Memory B cell (primary cell): ENCODE results near the gene CACNG6.
"Not testable (repeated sequence)": the region's sequence is repeated elsewhere in the genome, so short reads cannot be mapped to it uniquely, and the experiment has no call there.

Source experiments
- ATAC-seq: fragments of 150-1000 bp; cut with Tn5 transposase; 2 replicates; pipeline ENCODE4 v1.10.0; 2021; ENCODE audit warnings: low read depth, mild to moderate bottlenecking, moderate library complexity
- DNase-seq, 2 donors: peaks; one replicate each; pipeline ENCODE4 v3.0.0; 2022; ENCODE audit warnings: low spot score in 2 of 2
- H3K27ac Mint-ChIP-seq: one replicate; pipeline ENCODE4 v1.8.0; 2022; ENCODE audit warnings: mild to moderate bottlenecking, moderate library complexity, mixed read lengths
- H3K27me3 Mint-ChIP-seq: one replicate; pipeline ENCODE4 v1.8.0; 2022; ENCODE audit warnings: mixed read lengths
- H3K36me3 Mint-ChIP-seq: one replicate; pipeline ENCODE4 v1.8.0; 2022; ENCODE audit warnings: mild to moderate bottlenecking, mixed read lengths
- H3K4me1 Mint-ChIP-seq: one replicate; pipeline ENCODE4 v1.8.0; 2022; ENCODE audit warnings: mixed read lengths
- H3K4me3 Mint-ChIP-seq: one replicate; pipeline ENCODE4 v1.8.0; 2022; ENCODE audit warnings: mild to moderate bottlenecking, moderate library complexity, mixed read lengths
- H3K9me3 Mint-ChIP-seq: one replicate; pipeline ENCODE4 v1.8.0; 2022; ENCODE audit warnings: mixed read lengths

CACNG6 gene

DNA sequence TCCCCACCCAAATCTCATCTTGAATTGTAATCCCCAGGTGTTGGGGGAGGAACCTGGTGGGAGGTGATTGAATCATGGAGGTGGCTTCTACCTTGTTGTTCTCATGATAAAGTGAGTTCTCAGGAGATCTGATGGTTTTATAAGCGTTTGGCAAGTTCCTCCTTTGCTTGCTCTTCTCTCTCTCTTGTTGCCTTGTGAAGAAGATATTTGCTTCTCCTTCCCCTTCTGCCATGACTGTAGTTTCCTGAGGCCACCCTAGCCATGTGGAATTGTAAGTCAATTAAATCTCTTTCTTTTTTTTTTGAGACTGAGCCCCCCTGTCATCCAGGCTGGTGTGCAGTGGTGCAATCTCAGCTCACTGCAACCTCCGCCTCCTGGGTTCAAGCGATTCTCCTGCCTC, 37.9 kb downstream of the CACNG6 start:
- Mint-ChIP-seq H3K36me3 (no peaks in the 10 kb centered on the region), H3K4me3 (no peak overlapping the region), H3K27ac (no peak overlapping the region), H3K4me1 (no peaks in the 10 kb centered on the region), H3K27me3 (peaks cover 8% of the 10 kb centered on the region), H3K9me3 (peaks cover 2% of the 10 kb centered on the region)
- ATAC-seq (no peak), DNase-seq (no peak)

GRCh38 chr19:54029930-54030490, 38.6 kb downstream of the CACNG6 start:
- DNase-seq = peak in 1 of 2 donors; percentile 27
- peaks cover 2% of the 10 kb centered on the region for H3K9me3 Mint-ChIP-seq
- no peak for ATAC-seq
- no peak overlapping the region for H3K27ac Mint-ChIP-seq
- H3K4me1 Mint-ChIP-seq = no peaks in the 10 kb centered on the region
- H3K27me3 Mint-ChIP-seq = peaks cover 8% of the 10 kb centered on the region
- no peaks in the 10 kb centered on the region for H3K36me3 Mint-ChIP-seq
- H3K4me3 Mint-ChIP-seq = no peak overlapping the region

GRCh38 chr19:54030895-54031586, 39.6 kb downstream of the CACNG6 start:
- H3K4me1 Mint-ChIP-seq = no peaks in the 10 kb centered on the region
- DNase-seq = no peak
- no peak overlapping the region for H3K27ac Mint-ChIP-seq
- H3K36me3 Mint-ChIP-seq = no peaks in the 10 kb centered on the region
- H3K9me3 Mint-ChIP-seq = peaks cover 2% of the 10 kb centered on the region
- ATAC-seq = no peak
- peaks cover 8% of the 10 kb centered on the region for H3K27me3 Mint-ChIP-seq
- no peak overlapping the region for H3K4me3 Mint-ChIP-seq

DNA sequence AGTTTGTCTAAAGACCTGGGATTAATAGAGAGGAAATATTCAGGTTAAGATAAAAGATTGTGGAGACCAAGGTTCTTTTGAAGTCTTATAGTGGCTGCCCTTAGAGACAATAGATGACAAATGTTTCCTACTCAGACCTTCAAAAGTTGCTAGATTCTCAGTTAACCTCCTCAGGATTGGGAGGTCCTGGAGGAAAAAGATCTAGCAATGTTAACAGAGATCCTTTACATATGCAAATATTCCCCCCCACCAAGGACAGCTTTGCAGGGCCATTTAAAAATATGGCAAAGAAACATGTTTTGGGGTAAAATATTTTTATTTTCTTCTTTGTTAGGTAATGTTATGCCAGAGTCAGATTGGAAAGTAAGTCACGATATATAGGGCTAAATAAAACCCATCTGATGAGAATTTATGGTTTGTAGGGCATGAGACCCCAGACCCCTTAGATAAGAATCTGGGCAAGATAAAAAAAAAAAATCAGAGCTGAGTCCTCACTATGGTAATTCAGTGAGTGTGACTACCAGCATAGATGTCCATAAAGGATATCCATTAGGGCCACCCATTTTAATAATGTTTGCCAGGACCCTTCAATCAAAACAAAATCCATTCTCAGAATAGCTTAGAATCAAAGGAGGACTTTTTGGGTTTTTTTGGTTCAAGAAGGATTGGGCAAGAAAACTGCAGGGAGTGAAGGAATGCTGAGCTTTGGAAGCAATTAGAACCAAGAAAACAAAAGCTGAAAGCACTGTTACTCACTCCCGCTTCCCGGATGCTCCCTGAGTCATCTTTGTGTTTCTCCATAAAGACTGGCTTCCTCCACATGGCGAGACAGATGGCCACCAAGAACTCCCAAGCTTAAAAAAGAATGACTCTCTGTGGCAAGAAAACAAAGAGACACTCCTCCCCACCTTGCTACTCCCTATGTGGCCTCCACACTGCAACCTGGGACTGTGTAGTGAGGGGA, 44.1 kb downstream of the CACNG6 start:
- no peak overlapping the region for H3K4me3 Mint-ChIP-seq
- no peaks in the 10 kb centered on the region for H3K4me1 Mint-ChIP-seq
- ATAC-seq = no peak
- H3K9me3 Mint-ChIP-seq = peaks cover 5% of the 10 kb centered on the region
- no peak for DNase-seq
- peaks cover 3% of the 10 kb centered on the region for H3K27me3 Mint-ChIP-seq
- no peak overlapping the region for H3K27ac Mint-ChIP-seq
- no peaks in the 10 kb centered on the region for H3K36me3 Mint-ChIP-seq

GRCh38 chr19:54036542-54036941, 45.1 kb downstream of the CACNG6 start:
- H3K36me3 Mint-ChIP-seq, H3K4me1 Mint-ChIP-seq, DNase-seq, H3K9me3 Mint-ChIP-seq, H3K4me3 Mint-ChIP-seq, H3K27me3 Mint-ChIP-seq, ATAC-seq, H3K27ac Mint-ChIP-seq: not testable (repeated sequence)

DNA sequence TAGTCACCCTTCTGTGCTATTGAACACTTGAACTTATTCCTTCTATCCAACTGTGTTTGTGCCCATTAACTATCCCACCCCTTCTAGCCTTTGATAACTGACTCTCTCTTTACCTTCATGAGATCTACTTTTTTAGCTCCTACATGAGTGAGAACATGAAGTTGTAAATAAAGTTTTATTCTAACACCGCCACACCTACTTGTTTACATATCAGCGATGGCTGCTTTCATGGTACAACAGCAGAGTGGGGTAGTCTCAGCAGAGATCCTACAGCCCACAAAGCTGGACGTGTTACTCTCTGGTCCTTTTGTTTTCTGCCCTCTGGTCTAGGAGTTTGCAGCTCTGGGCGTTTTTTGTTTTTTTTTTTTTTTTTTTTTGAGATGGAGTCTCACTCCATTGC, 48.6 kb downstream of the CACNG6 start:
- Mint-ChIP-seq H3K36me3 (no peaks in the 10 kb centered on the region), H3K4me3 (no peak overlapping the region), H3K9me3 (peaks cover 6% of the 10 kb centered on the region), H3K27ac (no peak overlapping the region), H3K27me3 (peaks cover 1% of the 10 kb centered on the region), H3K4me1 (no peaks in the 10 kb centered on the region)
- ATAC-seq (no peak), DNase-seq (no peak)

DNA sequence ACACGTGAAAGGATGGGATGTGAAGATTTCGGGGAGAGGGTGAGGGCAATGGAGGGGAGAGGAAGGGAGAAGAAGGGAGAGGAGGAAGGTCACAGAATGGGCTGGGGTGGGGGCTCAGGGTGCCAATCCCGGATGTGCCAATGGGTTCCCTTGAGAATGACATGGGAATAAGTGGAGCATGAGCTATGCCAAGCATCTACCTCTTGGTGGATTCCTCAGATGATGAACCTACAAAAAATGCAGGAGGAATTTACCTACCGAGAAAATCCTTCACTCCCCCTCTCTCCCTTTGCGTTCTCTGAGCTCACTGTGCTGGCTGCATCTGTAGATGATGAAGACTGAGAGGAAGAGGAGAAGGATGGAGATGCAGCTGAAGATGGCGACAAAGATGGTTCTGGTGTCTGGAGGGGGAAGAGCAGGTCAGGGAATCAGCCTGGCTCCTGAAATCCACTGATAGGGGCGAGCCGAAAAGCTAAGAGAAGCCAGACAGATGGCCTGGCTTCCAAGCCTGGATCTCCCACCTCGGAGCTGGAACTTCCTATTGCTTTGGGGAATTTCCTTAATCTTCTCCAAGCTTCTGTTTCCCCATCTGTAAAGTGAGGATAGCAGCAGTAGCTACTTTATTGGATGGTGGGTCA, 50.7 kb downstream of the CACNG6 start:
- Mint-ChIP-seq H3K27ac (no peak overlapping the region), H3K4me1 (no peaks in the 10 kb centered on the region), H3K36me3 (no peaks in the 10 kb centered on the region), H3K4me3 (no peak overlapping the region), H3K27me3 (peaks cover 1% of the 10 kb centered on the region), H3K9me3 (peaks cover 11% of the 10 kb centered on the region)
- DNase-seq = no peak
- no peak for ATAC-seq

GRCh38 chr19:54042989-54043388, 51.6 kb downstream of the CACNG6 start:
- Mint-ChIP-seq H3K27me3 (peaks cover 1% of the 10 kb centered on the region), H3K4me3 (no peak overlapping the region), H3K27ac (no peak overlapping the region), H3K36me3 (no peaks in the 10 kb centered on the region), H3K9me3 (peaks cover 8% of the 10 kb centered on the region), H3K4me1 (no peaks in the 10 kb centered on the region)
- no peak for ATAC-seq
- no peak for DNase-seq

DNA sequence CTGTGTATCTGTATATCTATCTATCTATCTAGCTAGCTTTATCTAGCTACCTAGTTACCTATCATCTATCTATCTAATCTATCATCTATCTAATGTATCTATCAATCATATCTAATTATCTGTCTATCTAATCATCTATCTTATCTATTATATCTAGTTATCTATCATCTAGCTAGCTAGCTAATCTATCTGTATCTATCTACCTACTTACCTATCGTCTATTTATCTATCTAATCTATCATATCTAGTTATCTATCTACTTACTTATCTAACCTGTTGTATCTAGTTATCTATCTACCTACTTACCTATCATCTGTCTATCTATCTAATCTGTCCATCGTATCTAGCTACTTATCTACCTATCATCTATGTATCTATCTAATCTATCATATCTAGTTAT, 54.3 kb downstream of the CACNG6 start:
- ATAC-seq = no peak
- no peaks in the 10 kb centered on the region for H3K27me3 Mint-ChIP-seq

GRCh38 chr19:54047616-54048015, 56.2 kb downstream of the CACNG6 start:
- Mint-ChIP-seq H3K9me3 (peaks cover 11% of the 10 kb centered on the region), H3K4me3 (no peak overlapping the region), H3K4me1 (no peaks in the 10 kb centered on the region), H3K27me3 (no peaks in the 10 kb centered on the region), H3K27ac (no peak overlapping the region), H3K36me3 (no peaks in the 10 kb centered on the region)
- no peak for ATAC-seq
- DNase-seq = no peak

More for the DNA sequence above, 54.3 kb downstream of the CACNG6 start:
- Mint-ChIP-seq H3K4me1 (no peaks in the 10 kb centered on the region), H3K4me3 (no peak overlapping the region), H3K27ac (no peak overlapping the region), H3K36me3 (no peaks in the 10 kb centered on the region), H3K9me3 (peaks cover 12% of the 10 kb centered on the region)
- no peak for DNase-seq
